Upper lobe of left lung (tissue), 6 donors: ENCODE results near the gene SUN5. TPM values are rescaled to one million over a fixed set of nuclear protein-coding genes. Genes with fewer than 3 reads are reported as not detected.
"Not testable (repeated sequence)": the region's sequence is repeated elsewhere in the genome, so short reads cannot be mapped to it uniquely, and the experiment has no call there.

Experiments used
- ATAC-seq, 2 donors: fragments of 200-7000 bp; cut with Tn5 transposase; one replicate each; pipeline ENCODE4 v1.9.1; 2022; ENCODE audit warnings: mild to moderate bottlenecking in 2 of 2, moderate library complexity in 2 of 2; ENCODE audit not compliant: low FRiP score in 2 of 2
- DNase-seq, 2 donors: peaks; one replicate each; pipeline ENCODE4 v3.0.0-alpha.2; 2019 to 2020
- H3K27ac ChIP-seq, 4 donors: fragments of 200-600 bp; sonication (generic); one replicate each; pipeline ENCODE4 v1.5.1; 2016 to 2019
- H3K27me3 ChIP-seq, 4 donors: fragments of 200-600 bp; sonication (generic); one replicate each; pipeline ENCODE4 v1.5.1; 2017 to 2019
- H3K36me3 ChIP-seq, 4 donors: fragments of 200-600 bp; sonication (generic); one replicate each; pipeline ENCODE4 v1.5.1; 2016 to 2019
- H3K4me1 ChIP-seq, 4 donors: fragments of 200-600 bp; sonication (generic); one replicate each; pipeline ENCODE4 v1.5.1; 2018 to 2019
- H3K4me3 ChIP-seq, 4 donors: fragments of 200-600 bp; sonication (generic); one replicate each; pipeline ENCODE4 v1.5.1; 2017 to 2019; ENCODE audit warnings: mild to moderate bottlenecking in 2 of 4, moderate library complexity in 1 of 4
- H3K9me3 ChIP-seq, 4 donors: fragments of 200-600 bp; sonication (generic); one replicate each; pipeline ENCODE4 v1.5.1; 2018 to 2019
- CTCF ChIP-seq, 6 experiments: fragments of 450-650 bp in 4 of 6; fragments of 200-600 bp in 2 of 6; sonication (generic) in 2 of 6; IDR thresholded peaks; one replicate each; pipeline ENCODE4 v1.5.1; 2016 to 2019; ENCODE audit warnings: antibody characterized with exemption in 6 of 6
- EP300 ChIP-seq, 4 donors: sonication (generic); formaldehyde crosslinking; IDR thresholded peaks; one replicate each; pipeline ENCODE4 v1.5.1; 2017; ENCODE audit warnings: antibody characterized with exemption in 4 of 4, control low read depth in 2 of 4
- POLR2A ChIP-seq, 4 donors: fragments of 450-650 bp; IDR thresholded peaks; one replicate each; pipeline ENCODE4 v1.5.1; 2016 to 2017; ENCODE audit warnings: antibody characterized with exemption in 4 of 4, mild to moderate bottlenecking in 2 of 4
- POLR2AphosphoS5 ChIP-seq, 2 donors: sonication (generic); formaldehyde crosslinking; IDR thresholded peaks; one replicate each; pipeline ENCODE4 v1.5.1; 2017; ENCODE audit warnings: antibody characterized with exemption in 2 of 2
- WGBS, 2 donors: methylation state at CpG; one replicate each; pipeline ENCODE4 v1.1.5; 2017 to 2018; 5-methylcytosine and 5-hydroxymethylcytosine counted together
- total RNA-seq, 6 donors: library from RNA; depleted of rRNA in 4 of 6; stranded (reverse); fragments of >200 nt in 4 of 6; gene quantifications; one replicate each; pipeline versions ENCODE4 v1.1.0 to v1.2.1, GENCODE V29; 2016 to 2021
- donor health status: DM: no; HTN: no; CAD: no; lungs with moderate emphysema.
- donor health status: DM: no; HTN: yes; CAD: no; lungs with severe emphysema.

The SUN5 gene
- total RNA-seq, 6 donors from 2014 or later, result not detected

GRCh38 chr20:32978009-32978335, 26.3 kb downstream of the SUN5 start:
- Histone ChIP-seq H3K27ac (no peak overlapping the region), H3K9me3 (no peaks in the 10 kb centered on the region), H3K4me1 (peaks cover 0 to 5% (median 0%) of the 10 kb centered on the region in 4 donors), H3K36me3 (no peaks in the 10 kb centered on the region), H3K27me3 (no peaks in the 10 kb centered on the region), H3K4me3 (no peak overlapping the region)
- TF ChIP-seq EP300 (IDR thresholded peaks at IDR 0.05) (no peak), POLR2A (IDR thresholded peaks at IDR 0.05) (no peak), POLR2AphosphoS5 (IDR thresholded peaks at IDR 0.05) (no peak), CTCF (IDR thresholded peaks at IDR 0.05) (no peak)
- 80 to 95% methylated on average over 7 of the region's 7 CpGs for WGBS, 2 donors
- ATAC-seq (no peak), DNase-seq (no peak)

GRCh38 chr20:32977281-32978008, 26.8 kb downstream of the SUN5 start:
- WGBS, 2 donors, result 89 to 91% methylated on average over 5 to 12 of the region's 13 CpGs

GRCh38 chr20:32976746-32977145, 27.5 kb downstream of the SUN5 start:
- 68% methylated on average over 5 to 6 of the region's 6 CpGs for WGBS, 2 donors
- Histone ChIP-seq H3K4me3 (no peak overlapping the region), H3K36me3 (no peaks in the 10 kb centered on the region), H3K4me1 (peaks cover 0 to 6% (median 2%) of the 10 kb centered on the region in 4 donors), H3K9me3 (no peaks in the 10 kb centered on the region), H3K27me3 (no peaks in the 10 kb centered on the region), H3K27ac (no peak overlapping the region)
- TF ChIP-seq EP300 (IDR thresholded peaks at IDR 0.05) (no peak), CTCF (IDR thresholded peaks at IDR 0.05) (no peak)
- no peak for ATAC-seq
- no peak for DNase-seq

More at GRCh38 chr20:32977281-32978008, 26.8 kb downstream of the SUN5 start:
- no peaks in the 10 kb centered on the region for H3K27me3 ChIP-seq
- no peak for TF ChIP-seq POLR2A (IDR thresholded peaks at IDR 0.05)
- TF ChIP-seq CTCF (IDR thresholded peaks at IDR 0.05), result no peak
- TF ChIP-seq EP300 (IDR thresholded peaks at IDR 0.05), result no peak
- no peak for TF ChIP-seq POLR2AphosphoS5 (IDR thresholded peaks at IDR 0.05)
- no peak overlapping the region for H3K27ac ChIP-seq
- ATAC-seq (peak in 1 of 2 donors; percentile 6), DNase-seq (no peak)
- H3K36me3 ChIP-seq, result no peaks in the 10 kb centered on the region
- H3K4me3 ChIP-seq, result no peak overlapping the region
- H3K9me3 ChIP-seq, result no peaks in the 10 kb centered on the region
- peaks cover 0 to 3% (median 0%) of the 10 kb centered on the region in 4 donors for H3K4me1 ChIP-seq

- Histone ChIP-seq H3K4me1 (peaks cover 0 to 7% (median 3%) of the 10 kb centered on the region in 4 donors), H3K9me3 (no peaks in the 10 kb centered on the region), H3K4me3 (no peak overlapping the region), H3K36me3 (no peaks in the 10 kb centered on the region), H3K27me3 (no peaks in the 10 kb centered on the region), H3K27ac (no peak overlapping the region)
- 86 to 90% methylated on average over 11 to 15 of the region's 15 CpGs for WGBS, 2 donors
- ATAC-seq (no peak), DNase-seq (no peak)
- TF ChIP-seq EP300 (IDR thresholded peaks at IDR 0.05) (no peak), POLR2AphosphoS5 (IDR thresholded peaks at IDR 0.05) (no peak), POLR2A (IDR thresholded peaks at IDR 0.05) (no peak), CTCF (IDR thresholded peaks at IDR 0.05) (no peak)
Observed at GRCh38 chr20:32975698-32976674, 28.2 kb downstream of the SUN5 start.

DNA sequence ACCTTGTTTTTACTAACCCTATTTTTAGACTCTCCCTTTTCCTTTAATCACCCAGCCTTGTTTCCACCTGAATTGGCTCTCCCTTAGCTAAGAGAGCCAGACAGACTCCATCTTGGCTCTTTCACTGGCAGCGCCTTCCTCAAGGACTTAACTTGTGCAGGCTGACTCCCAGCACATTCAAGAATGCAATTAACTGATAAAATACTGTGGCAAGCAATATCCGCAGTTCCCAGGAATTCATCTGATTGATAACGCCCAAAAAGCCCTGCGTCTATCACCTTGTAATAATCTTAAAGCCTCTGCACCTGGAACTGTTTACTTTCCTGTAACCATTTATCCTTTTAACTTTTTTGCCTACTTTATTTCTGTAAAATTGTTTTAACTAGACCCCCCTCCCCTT, 29.1 kb downstream of the SUN5 start:
- not testable (repeated sequence) for DNase-seq, H3K27me3 ChIP-seq, H3K4me1 ChIP-seq, H3K27ac ChIP-seq, ATAC-seq, H3K36me3 ChIP-seq, H3K9me3 ChIP-seq, H3K4me3 ChIP-seq
- WGBS, 2 donors, result 72 to 80% methylated on average over 4 of the region's 4 CpGs

DNA sequence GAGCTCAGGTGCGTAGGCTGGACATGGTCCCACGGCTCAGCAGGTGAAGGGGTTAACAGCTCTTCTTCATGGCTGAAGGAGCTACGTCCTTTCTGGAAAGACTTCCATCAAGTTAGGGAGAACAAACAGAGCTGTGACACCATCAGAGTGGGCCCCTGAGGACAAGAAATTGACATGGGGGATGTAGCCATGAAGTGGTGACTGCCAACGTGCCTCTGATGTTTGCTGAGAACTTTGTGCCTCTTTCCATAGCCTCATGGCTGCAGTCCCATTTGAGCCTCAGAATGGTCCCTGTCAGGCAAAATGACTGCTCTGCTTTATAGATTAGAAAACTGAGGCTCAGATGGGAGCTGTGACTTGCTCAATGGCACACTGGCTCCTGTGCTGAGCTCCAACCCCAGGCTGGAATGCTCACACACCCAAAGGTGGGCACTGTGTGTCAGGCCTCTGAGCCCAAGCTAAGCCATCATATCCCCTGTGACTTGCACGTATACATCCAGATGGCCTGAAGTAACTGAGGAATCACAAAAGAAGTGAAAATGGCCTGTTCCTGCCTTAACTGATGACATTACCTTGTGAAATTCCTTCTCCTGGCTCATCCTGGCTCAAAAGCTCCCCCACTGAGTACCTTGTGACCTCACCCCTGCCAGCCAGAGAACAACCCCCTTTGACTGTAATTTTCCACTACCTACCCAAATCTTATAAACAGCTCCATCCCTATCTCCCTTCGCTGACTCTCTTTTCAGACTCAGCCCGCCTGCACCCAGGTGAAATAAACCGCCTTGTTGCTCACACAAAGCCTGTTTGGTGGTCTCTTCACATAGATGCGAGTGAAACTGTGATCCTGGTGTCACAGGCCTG, 29.8 kb downstream of the SUN5 start:
- not testable (repeated sequence) for H3K4me1 ChIP-seq, H3K27me3 ChIP-seq, H3K36me3 ChIP-seq, H3K27ac ChIP-seq, DNase-seq, H3K4me3 ChIP-seq, ATAC-seq, H3K9me3 ChIP-seq
- WGBS, 2 donors, result 77% methylated on average over 8 to 9 of the region's 9 CpGs
